ENCODE data around the gene ETV4. TPM values are rescaled to one million over a fixed set of nuclear protein-coding genes. Genes with fewer than 3 reads are reported as not detected.

ETV4 gene
- total RNA-seq, 6 experiments from 2014 or later: 0.42 to 1.4 (median 0.80) TPM; not detected in 1

DNA sequence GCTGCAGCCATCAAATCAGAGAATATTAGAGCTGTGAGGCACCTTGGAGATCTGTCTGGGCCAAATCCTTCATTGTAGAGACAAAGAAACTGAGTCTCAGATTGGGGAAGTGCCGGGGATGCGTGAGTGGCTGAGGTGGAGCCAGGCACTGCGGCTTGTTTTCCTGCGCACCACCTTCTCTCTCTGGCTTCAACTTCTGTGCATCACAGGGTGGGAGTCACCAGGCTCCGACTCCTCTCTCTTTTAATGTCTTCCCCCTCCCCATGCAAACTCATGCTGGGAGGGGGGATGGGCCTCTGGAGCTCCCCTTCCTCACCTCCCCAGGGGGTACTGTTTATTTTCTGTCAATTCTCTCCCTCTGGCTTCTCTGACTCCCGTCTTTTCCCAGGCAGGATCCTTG lies 8.7 kb upstream of the ETV4 start:
- WGBS (ENCODE audit: insufficient coverage, low coverage, low lambda C conversion rate, missing lambda C conversion rate): 82% methylated on average over 4 of the region's 6 CpGs
- ATAC-seq: no peak
- Histone ChIP-seq H3K4me3 (no peak overlapping the region), H3K27me3 (no peaks in the 10 kb centered on the region), H3K27ac (no peak overlapping the region), H3K4me1 (peaks cover 0 to 4% (median 0%) of the 10 kb centered on the region in 4 donors), H3K9me3 (no peaks in the 10 kb centered on the region), H3K36me3 (no peaks in the 10 kb centered on the region)
- no peak for DNase-seq
- TF ChIP-seq, protein P1, sequence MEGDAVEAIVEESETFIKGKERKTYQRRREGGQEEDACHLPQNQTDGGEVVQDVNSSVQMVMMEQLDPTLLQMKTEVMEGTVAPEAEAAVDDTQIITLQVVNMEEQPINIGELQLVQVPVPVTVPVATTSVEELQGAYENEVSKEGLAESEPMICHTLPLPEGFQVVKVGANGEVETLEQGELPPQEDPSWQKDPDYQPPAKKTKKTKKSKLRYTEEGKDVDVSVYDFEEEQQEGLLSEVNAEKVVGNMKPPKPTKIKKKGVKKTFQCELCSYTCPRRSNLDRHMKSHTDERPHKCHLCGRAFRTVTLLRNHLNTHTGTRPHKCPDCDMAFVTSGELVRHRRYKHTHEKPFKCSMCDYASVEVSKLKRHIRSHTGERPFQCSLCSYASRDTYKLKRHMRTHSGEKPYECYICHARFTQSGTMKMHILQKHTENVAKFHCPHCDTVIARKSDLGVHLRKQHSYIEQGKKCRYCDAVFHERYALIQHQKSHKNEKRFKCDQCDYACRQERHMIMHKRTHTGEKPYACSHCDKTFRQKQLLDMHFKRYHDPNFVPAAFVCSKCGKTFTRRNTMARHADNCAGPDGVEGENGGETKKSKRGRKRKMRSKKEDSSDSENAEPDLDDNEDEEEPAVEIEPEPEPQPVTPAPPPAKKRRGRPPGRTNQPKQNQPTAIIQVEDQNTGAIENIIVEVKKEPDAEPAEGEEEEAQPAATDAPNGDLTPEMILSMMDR (IDR thresholded peaks at IDR 0.05): no peak
- intact Hi-C loops (cut with DNase I): no loop called here

DNA sequence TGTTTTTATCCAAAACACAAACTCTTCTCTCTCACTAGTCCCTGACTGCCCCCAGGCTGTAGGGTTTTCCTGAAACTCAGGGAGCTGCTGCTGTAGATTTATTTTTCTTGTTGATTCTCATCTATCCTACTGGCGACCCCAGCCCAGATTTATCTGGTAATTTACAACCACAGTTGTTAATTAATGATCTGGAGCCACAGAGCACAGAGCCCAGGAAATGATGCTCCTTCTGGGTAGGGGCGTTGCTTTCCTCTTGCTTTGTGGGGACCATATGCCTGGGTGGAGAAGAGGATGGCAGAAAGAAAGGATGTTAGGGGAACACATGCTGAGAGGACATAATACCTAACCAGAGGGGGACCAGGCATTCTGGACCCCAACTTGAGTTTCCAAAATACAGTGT lies 7.4 kb upstream of the ETV4 start:
- DNase-seq (no peak), ATAC-seq (no peak)
- intact Hi-C loops (cut with DNase I): no loop called here
- no peaks in the 10 kb centered on the region for H3K36me3 ChIP-seq
- 52% methylated on average over 2 of the region's 2 CpGs for WGBS (ENCODE audit: insufficient coverage, low coverage, low lambda C conversion rate, missing lambda C conversion rate)
- H3K9me3 ChIP-seq: no peaks in the 10 kb centered on the region
- peaks cover 0 to 4% (median 0%) of the 10 kb centered on the region in 4 donors for H3K4me1 ChIP-seq
- no peak for TF ChIP-seq POLR2A (IDR thresholded peaks at IDR 0.05)
- TF ChIP-seq, protein P1 (IDR thresholded peaks at IDR 0.05): no peak
- H3K27me3 ChIP-seq: no peaks in the 10 kb centered on the region
- no peak overlapping the region for H3K27ac ChIP-seq
- H3K4me3 ChIP-seq: no peak overlapping the region

DNA sequence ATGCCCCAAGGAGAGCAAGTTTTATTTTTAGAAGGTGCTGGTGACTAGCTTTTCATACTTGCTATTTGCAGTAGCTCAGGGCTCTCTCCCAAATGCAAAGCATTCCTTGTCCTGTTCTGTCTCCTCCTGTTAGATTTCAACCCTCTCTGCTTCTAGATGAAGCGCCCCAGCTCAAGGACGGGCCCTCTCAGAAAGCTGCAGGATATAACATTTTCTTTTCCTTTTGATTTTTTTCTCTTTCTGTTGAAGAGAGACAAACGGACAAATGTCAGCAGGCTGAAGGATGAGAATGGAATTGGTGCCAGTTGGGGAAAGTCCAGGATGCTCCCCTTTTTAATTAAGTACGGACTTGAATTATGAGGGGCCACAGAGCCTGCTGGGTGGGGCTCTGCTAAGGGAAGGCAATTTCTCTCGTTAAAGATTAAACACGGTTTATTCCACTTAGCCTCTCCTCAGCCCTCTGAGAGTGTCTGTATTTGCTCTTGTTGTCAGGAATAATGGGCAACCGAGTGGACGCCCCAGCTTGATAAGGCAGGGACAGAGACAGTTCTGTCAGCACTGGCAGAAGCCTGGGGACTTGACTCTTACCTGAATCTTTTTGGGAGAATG lies 6.2 kb upstream of the ETV4 start:
- DNase-seq: no peak
- no peak for ATAC-seq
- Histone ChIP-seq H3K4me1 (peaks cover 0 to 4% (median 0%) of the 10 kb centered on the region in 4 donors), H3K9me3 (no peaks in the 10 kb centered on the region), H3K4me3 (no peak overlapping the region), H3K27ac (no peak overlapping the region), H3K27me3 (no peaks in the 10 kb centered on the region), H3K36me3 (no peaks in the 10 kb centered on the region)
- 46% methylated on average over 8 of the region's 8 CpGs for WGBS (ENCODE audit: insufficient coverage, low coverage, low lambda C conversion rate, missing lambda C conversion rate)
- intact Hi-C loops (cut with DNase I): no loop called here
- no peak for TF ChIP-seq POLR2A (IDR thresholded peaks at IDR 0.05)
- TF ChIP-seq, protein P1 (IDR thresholded peaks at IDR 0.05): no peak

DNA sequence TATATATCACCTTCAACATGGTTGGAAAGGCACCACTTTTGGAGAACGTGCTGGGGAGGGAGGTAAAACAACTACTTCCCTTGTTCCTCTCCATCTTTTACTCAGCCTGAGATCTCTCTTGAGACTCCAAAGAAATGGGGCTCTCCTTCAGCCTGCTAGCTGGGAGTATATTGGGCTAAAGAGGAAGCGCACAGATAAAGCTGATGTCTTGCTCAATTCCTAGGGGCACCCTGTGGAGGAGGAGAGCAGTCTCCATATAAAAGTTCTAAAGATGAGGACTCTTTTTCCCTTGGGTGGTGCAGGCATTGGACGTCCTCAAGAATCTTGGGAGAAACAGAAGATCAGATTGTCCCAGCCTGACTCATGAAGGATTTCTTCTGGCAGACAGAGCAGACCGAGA lies 4.6 kb upstream of the ETV4 start:
- intact Hi-C loops (cut with DNase I): no loop called here

More for the DNA sequence above, 4.6 kb upstream of the ETV4 start:
- H3K27ac ChIP-seq: no peak overlapping the region
- H3K4me3 ChIP-seq: no peak overlapping the region
- no peaks in the 10 kb centered on the region for H3K36me3 ChIP-seq
- no peaks in the 10 kb centered on the region for H3K9me3 ChIP-seq
- H3K27me3 ChIP-seq: no peaks in the 10 kb centered on the region
- WGBS (ENCODE audit: insufficient coverage, low coverage, low lambda C conversion rate, missing lambda C conversion rate): 71% methylated on average over 4 of the region's 4 CpGs
- TF ChIP-seq, protein P1 (IDR thresholded peaks at IDR 0.05): no peak
- TF ChIP-seq POLR2A (IDR thresholded peaks at IDR 0.05): no peak
- peaks cover 0 to 8% (median 2%) of the 10 kb centered on the region in 4 donors for H3K4me1 ChIP-seq
- ATAC-seq (no peak), DNase-seq (no peak)
